ENCODE measurements around the gene EXOSC3. TPM values are rescaled to one million over a fixed set of nuclear protein-coding genes. Genes with fewer than 3 reads are reported as not detected.

EXOSC3 gene
- total RNA-seq, 1 experiment from 2014 or later = 81.0 TPM

GRCh38 chr9:37760416-37761161 lies 24.3 kb downstream of the EXOSC3 start:
- Histone ChIP-seq H3T11ph (ENCODE audit: low read length) (no peak overlapping the region), H3K9ac (ENCODE audit: extremely low read depth, insufficient read length, low read length) (no peak overlapping the region), H2BK20ac (ENCODE audit: low read depth, low read length, poor library complexity, severe bottlenecking) (no peak overlapping the region), H4K5ac (ENCODE audit: insufficient read length, low read depth, low read length) (no peak overlapping the region), H3K56ac (ENCODE audit: insufficient read length, low read depth, low read length) (no peak overlapping the region), H2BK15ac (ENCODE audit: low read depth, low read length) (no peak overlapping the region), H3K27ac (ENCODE audit: insufficient read length, low read depth, low read length) (no peak overlapping the region), H3K14ac (ENCODE audit: insufficient read depth, low read length) (no peak overlapping the region), H2BK5ac (ENCODE audit: insufficient read length, low read length) (no peak overlapping the region), H3K79me2 (ENCODE audit: insufficient read depth, low read length) (no peaks in the 10 kb centered on the region), H3K18ac (ENCODE audit: insufficient read length, low read depth, low read length) (no peak overlapping the region), H3K23me2 (ENCODE audit: insufficient read length, low read depth, low read length, poor library complexity, severe bottlenecking) (no peaks in the 10 kb centered on the region), H4K8ac (replicated peaks; ENCODE audit: insufficient read length, low read depth, low read length) (no peak overlapping the region), H3K27me3 (ENCODE audit: insufficient read depth, low read length) (no peaks in the 10 kb centered on the region), H2BK12ac (ENCODE audit: insufficient read length, low read depth, low read length) (no peak overlapping the region), H3K4me1 (ENCODE audit: insufficient read depth, low read length) (no peaks in the 10 kb centered on the region), H4K91ac (ENCODE audit: insufficient read length, low read depth, low read length) (no peak overlapping the region), H2AFZ (ENCODE audit: low read length) (no peak overlapping the region), H3K9me3 (ENCODE audit: control insufficient read depth, low read depth, low read length) (no peaks in the 10 kb centered on the region), H3K4me2 (ENCODE audit: insufficient read depth, insufficient read length, low read length) (no peak overlapping the region), H3K4ac (ENCODE audit: low read depth, low read length) (no peak overlapping the region), H3K79me1 (ENCODE audit: insufficient read depth, low read depth, low read length, poor library complexity, severe bottlenecking) (no peaks in the 10 kb centered on the region), H2BK120ac (ENCODE audit: low read depth, low read length, poor library complexity, severe bottlenecking) (no peak overlapping the region), H3K23ac (ENCODE audit: insufficient read length, low read depth, low read length) (no peak overlapping the region), H4K20me1 (ENCODE audit: control insufficient read depth, insufficient read depth, insufficient read length) (no peaks in the 10 kb centered on the region), H2AK5ac (ENCODE audit: insufficient read length, low read length) (no peak overlapping the region)
- Mint-ChIP-seq H3K4me1 (no peaks in the 10 kb centered on the region), H3K9me3 (peaks cover 3 to 4% of the 10 kb centered on the region in 2 experiments; a peak in 2 of 5 replicates), H3K36me3 (ENCODE audit: insufficient read depth in 1 of 3, low read depth in 3 of 3) (peaks cover 6 to 15% (median 12%) of the 10 kb centered on the region in 3 experiments; a peak in 6 of 7 replicates), H3K27ac (no peak overlapping the region), H3K27me3 (ENCODE audit: low read depth) (no peaks in the 10 kb centered on the region), H3K4me3 (no peak overlapping the region)
- no peak for DNase-seq
- no peak for TF ChIP-seq CTCF (conservative IDR thresholded peaks at IDR 0.05)
- WGBS (ENCODE audit: extremely low coverage, insufficient read length, low lambda C conversion rate) = no CpG with 5 or more reads among the region's 7 CpGs
